Vagina (tissue), 2 donors: ENCODE measurements around the gene AFF3.
"Not testable (repeated sequence)": the region's sequence is repeated elsewhere in the genome, so short reads cannot be mapped to it uniquely, and the experiment has no call there.

Experiments
- CTCF ChIP-seq, 3 experiments: fragments of 450-650 bp in 2 of 3; fragments of 200-600 bp in 1 of 3; sonication (generic) in 1 of 3; IDR thresholded peaks; one replicate each; pipeline ENCODE4 v1.5.1; 2017 to 2019; ENCODE audit warnings: antibody characterized with exemption in 3 of 3, mild to moderate bottlenecking in 2 of 3, moderate library complexity in 2 of 3
- POLR2A ChIP-seq, 2 donors: fragments of 450-650 bp; IDR thresholded peaks; one replicate each; pipeline ENCODE4 v1.6.1; 2017; ENCODE audit warnings: antibody characterized with exemption in 2 of 2, mild to moderate bottlenecking in 2 of 2, moderate library complexity in 2 of 2
- POLR2AphosphoS5 ChIP-seq, 2 donors: sonication (generic); formaldehyde crosslinking; IDR thresholded peaks; one replicate each; pipeline ENCODE4 v1.9.0; 2017; ENCODE audit warnings: antibody characterized with exemption in 2 of 2, mild to moderate bottlenecking in 2 of 2, low read depth in 1 of 2; ENCODE audit not compliant: insufficient read depth in 1 of 2

GRCh38 chr2:99503662-99504416, 638.6 kb downstream of the AFF3 start:
- TF ChIP-seq CTCF (IDR thresholded peaks at IDR 0.05); POLR2AphosphoS5 (IDR thresholded peaks at IDR 0.05; ENCODE audit: insufficient read depth in 1 of 2, low read depth in 1 of 2); POLR2A (IDR thresholded peaks at IDR 0.05): not testable (repeated sequence)
